ENCODE results near the gene CCNB3.
"Not testable (repeated sequence)": the region's sequence is repeated elsewhere in the genome, so short reads cannot be mapped to it uniquely, and the experiment has no call there.

CCNB3 gene

DNA sequence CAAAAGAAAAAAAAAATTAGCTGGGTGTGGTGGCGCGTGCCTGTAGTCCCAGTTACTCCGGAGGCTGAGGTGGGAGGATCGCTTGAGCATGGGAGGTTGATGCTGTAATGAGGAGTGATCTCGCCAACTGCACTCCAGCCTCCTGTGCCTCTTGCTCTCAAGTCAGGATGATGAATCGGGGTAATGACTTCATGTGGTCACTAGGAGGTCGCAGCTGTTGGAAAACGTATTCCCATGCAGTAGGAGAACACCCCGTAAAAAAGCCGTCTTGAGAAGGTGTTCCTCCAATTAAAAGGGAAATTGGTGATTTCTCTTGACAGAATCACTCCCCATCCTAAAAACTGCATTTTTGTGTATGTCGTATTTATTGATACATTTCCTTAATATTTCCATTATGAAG, 2.2 kb downstream of the CCNB3 start:
- no peak overlapping the region for H3K4me3 Mint-ChIP-seq
- no peaks in the 10 kb centered on the region for H3K36me3 Mint-ChIP-seq
- no peaks in the 10 kb centered on the region for H3K27me3 Mint-ChIP-seq
- peaks cover 14% of the 10 kb centered on the region for H3K4me1 Mint-ChIP-seq
- H3K9me3 Mint-ChIP-seq, result no peaks in the 10 kb centered on the region
- H3K27ac Mint-ChIP-seq, result no peak overlapping the region

DNA sequence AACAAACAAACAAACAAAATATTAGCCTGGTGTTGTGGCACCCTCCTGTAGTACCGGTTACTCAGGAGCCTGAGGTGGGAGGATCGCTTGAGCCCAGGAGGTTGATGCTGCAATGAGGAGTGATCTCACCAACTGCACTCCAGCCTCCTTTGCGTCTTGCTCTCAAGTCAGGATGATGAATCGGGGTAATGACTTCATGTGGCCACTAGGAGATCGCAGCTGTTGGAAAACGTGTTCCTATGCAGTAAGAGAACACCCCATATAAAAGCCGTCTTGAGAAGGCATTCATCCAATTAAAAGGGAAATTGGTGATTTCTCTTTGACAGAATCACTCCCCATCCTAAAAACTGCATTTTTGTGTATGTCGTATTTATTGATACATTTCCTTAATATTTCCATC, 6.9 kb downstream of the CCNB3 start:
- Mint-ChIP-seq H3K27me3 (no peaks in the 10 kb centered on the region), H3K4me3 (no peak overlapping the region), H3K4me1 (no peaks in the 10 kb centered on the region), H3K27ac (no peak overlapping the region), H3K36me3 (no peaks in the 10 kb centered on the region), H3K9me3 (no peaks in the 10 kb centered on the region)

DNA sequence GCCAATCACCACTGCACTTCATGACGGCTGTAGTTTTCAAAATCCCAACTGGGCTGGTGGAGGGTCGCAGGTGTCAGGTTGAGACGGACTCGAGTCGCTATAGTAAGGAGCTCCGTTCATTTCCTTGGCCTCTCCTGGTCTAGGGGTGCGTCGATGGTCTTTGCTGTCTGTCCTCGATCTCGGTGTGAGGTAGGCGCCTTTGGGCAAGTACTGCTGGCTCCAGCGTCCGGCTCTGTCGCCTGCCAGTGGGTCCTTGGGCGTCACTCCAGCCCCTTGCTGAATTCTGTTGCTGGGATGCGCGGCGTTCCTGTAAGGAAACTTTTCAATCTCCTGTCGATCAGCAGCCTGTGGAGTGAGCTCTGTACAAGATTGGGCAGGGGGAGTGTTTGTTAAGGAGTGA, 76.7 kb downstream of the CCNB3 start:
- Mint-ChIP-seq H3K4me1 (no peaks in the 10 kb centered on the region), H3K9me3 (no peaks in the 10 kb centered on the region), H3K27ac (no peak overlapping the region), H3K36me3 (no peaks in the 10 kb centered on the region), H3K27me3 (no peaks in the 10 kb centered on the region), H3K4me3 (no peak overlapping the region)

DNA sequence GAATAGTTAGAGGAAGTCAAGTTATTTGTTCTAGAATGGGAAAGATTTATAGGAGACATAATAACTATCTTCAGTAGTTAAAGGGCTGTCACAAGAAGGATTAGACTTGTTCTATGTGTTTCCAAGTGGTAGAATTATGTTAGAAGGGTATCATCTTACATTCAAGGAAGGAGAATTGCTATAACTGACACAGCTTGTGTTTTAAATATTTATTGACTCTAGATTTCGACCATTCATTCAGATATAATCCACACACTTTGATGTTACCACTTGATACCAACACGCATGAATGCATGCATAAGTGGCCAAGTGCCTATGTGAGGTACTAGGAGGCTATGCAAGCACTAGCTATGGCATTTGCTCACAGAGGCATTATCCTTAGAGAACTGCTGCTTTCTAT, 122.7 kb downstream of the CCNB3 start:
- Mint-ChIP-seq H3K9me3 (no peaks in the 10 kb centered on the region), H3K36me3 (no peaks in the 10 kb centered on the region), H3K27ac (no peak overlapping the region)

DNA sequence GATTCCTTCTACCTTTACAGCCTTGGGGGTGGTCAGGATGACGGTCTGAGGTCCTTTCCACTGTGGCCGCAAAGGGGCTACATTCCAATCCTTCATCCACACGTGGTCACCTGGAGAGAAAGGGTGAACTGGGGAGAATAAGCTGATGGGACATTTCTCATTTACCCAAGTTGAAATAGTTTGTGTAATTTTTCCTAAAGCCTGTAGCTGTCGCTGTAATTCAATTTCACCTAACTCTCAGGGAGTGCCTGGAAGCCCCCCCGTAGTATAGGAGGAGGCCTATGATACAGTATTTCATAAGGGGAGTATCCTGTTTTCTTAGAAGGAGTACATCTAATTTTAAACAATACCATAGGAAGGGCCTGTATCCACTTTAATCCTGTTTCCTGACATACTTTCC, 128.1 kb downstream of the CCNB3 start:
- not testable (repeated sequence) for H3K27me3 Mint-ChIP-seq, H3K4me1 Mint-ChIP-seq, H3K9me3 Mint-ChIP-seq, H3K36me3 Mint-ChIP-seq, H3K27ac Mint-ChIP-seq, H3K4me3 Mint-ChIP-seq

More for the DNA sequence above, 122.7 kb downstream of the CCNB3 start:
- Mint-ChIP-seq H3K4me1 (no peaks in the 10 kb centered on the region), H3K4me3 (no peak overlapping the region), H3K27me3 (no peaks in the 10 kb centered on the region)

DNA sequence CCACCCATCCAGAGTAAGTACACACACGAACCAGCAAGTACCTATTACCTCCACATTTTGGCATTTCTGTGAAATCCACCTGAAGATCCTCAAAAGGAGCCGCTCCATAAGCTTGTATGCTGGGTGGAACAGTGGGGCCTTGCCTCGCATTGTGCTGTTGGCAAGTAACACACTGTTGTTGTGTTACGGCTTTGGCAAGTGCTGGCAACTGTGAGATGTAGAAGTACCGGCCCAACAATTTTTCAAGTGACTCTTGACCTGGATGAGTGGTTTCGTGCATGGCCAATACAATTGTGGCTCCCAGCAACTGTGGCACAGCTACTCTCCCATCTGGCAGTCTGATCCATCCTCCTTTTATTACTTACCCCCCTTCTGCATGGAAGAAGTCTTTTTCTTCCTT, 128.7 kb downstream of the CCNB3 start:
- H3K9me3 Mint-ChIP-seq, result no peaks in the 10 kb centered on the region
- no peaks in the 10 kb centered on the region for H3K36me3 Mint-ChIP-seq
- H3K27ac Mint-ChIP-seq, result no peak overlapping the region
- H3K27me3 Mint-ChIP-seq, result no peaks in the 10 kb centered on the region
- no peak overlapping the region for H3K4me3 Mint-ChIP-seq
- no peaks in the 10 kb centered on the region for H3K4me1 Mint-ChIP-seq

DNA sequence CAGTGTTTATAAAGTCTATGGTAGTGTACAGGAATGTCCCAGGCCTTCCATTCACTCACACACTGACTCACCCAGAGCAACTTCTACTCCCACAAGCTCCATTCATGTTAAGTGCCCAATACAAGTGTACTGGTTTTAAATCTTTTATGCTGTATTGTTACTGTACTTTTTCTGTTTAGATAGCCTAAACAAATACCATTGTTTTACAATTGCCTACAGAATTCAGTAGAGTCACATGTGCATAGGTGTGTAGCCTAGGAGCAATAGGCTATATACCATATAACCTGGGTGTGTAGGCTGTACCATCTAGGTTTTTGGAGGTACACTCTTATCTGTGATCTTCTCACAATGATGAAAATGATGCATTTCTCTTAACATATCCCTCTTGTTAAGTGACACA, 139.4 kb downstream of the CCNB3 start:
- H3K36me3 Mint-ChIP-seq, result no peaks in the 10 kb centered on the region
- H3K27me3 Mint-ChIP-seq, result no peaks in the 10 kb centered on the region
- H3K4me3 Mint-ChIP-seq, result no peak overlapping the region
- no peaks in the 10 kb centered on the region for H3K9me3 Mint-ChIP-seq
- no peaks in the 10 kb centered on the region for H3K4me1 Mint-ChIP-seq
- H3K27ac Mint-ChIP-seq, result no peak overlapping the region

DNA sequence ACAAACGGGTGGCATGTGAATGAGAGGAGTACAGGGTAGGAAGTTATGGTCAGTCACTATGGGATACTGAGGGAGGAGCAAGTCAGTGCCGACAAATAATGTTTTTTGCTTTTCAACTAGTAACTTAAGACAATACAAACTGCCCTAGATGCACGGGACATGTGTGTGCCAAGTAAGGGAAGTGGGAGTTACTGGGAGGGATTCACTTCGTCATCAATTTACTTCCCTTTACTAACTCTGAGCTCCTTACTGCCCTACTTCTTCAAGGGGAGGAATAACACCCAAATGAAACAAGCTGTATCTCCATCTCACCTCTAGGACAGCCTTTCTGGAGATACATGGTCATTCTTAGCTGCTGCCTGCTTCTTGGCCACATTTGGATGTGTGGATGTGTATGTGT, 168.4 kb downstream of the CCNB3 start:
- H3K36me3 Mint-ChIP-seq, result no peaks in the 10 kb centered on the region
- H3K9me3 Mint-ChIP-seq, result no peaks in the 10 kb centered on the region
- no peak overlapping the region for H3K4me3 Mint-ChIP-seq
- H3K4me1 Mint-ChIP-seq, result no peaks in the 10 kb centered on the region
- no peaks in the 10 kb centered on the region for H3K27me3 Mint-ChIP-seq
- no peak overlapping the region for H3K27ac Mint-ChIP-seq

DNA sequence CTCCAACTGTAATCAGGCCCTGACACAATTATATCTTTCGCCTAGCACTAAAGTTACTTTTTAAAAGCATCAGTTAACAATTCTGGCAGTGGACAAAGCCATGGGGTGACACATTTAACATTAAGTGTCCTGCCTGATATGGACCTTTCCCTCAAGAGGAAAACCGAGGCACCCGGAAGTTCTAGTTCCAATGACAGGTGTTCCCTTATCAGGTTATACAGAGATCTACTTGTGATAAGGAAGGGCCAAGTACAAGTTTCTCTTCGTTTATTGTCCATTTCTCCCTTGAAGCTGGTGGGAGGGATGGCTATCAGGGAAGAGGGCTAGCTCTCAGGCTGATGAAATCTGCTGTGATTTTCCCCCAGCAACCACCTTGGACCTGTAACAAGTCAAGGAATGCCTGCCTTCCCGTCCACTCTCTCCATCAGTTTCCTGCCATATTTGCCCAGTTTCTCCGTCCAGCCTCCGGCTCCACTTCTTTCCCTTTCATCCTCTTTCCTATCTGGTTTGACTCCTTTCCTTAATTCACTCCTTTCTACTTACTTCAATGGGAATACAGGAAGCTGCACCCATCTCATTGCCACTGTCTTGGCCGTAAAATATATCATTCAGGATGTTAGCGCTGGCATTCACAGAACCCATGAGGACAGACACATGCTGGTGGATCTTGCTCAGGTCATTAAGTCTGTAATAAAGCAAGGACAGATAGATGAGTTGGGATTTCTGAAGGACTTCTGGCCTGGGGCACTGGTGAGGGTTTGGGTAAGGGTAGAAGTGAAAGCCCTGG, 171.1 kb downstream of the CCNB3 start:
- Mint-ChIP-seq H3K36me3 (no peaks in the 10 kb centered on the region), H3K27ac (no peak overlapping the region), H3K4me3 (no peak overlapping the region), H3K9me3 (no peaks in the 10 kb centered on the region), H3K27me3 (no peaks in the 10 kb centered on the region), H3K4me1 (no peaks in the 10 kb centered on the region)

DNA sequence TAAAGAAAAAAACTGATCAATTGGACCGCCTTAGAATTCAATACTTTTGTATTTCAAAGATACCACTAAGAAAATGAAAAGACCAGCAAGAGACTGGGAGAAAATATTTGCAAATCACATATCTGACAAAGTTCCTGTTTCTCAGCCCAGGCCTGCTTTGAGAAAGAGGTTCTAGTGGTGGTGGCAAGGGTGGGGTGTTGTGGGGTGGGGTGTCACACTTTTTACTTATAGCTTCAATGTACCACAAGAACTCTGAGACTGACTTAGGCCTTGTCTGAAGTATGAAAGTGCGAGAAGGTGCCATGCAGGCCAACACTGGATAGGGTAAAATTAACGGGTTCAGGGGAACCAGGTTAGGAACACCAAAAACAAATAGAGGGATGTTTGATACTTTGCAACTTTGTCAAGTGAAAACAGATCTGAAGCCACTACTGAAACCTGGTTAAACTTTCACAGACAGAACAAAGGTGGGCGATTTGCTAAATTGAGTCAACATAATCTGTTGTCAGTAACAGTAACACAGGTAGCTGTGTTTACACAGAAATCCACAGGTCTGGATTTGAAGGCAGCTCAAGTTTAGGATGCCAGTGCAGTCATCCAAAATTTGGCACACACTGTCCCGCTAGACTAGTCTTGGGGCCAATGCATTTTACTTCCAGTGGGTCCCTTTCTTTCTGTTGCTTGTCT, 177.3 kb downstream of the CCNB3 start:
- no peak overlapping the region for H3K27ac Mint-ChIP-seq
- no peaks in the 10 kb centered on the region for H3K36me3 Mint-ChIP-seq
- H3K4me3 Mint-ChIP-seq, result no peak overlapping the region
- no peaks in the 10 kb centered on the region for H3K9me3 Mint-ChIP-seq
- H3K27me3 Mint-ChIP-seq, result no peaks in the 10 kb centered on the region
- no peaks in the 10 kb centered on the region for H3K4me1 Mint-ChIP-seq

DNA sequence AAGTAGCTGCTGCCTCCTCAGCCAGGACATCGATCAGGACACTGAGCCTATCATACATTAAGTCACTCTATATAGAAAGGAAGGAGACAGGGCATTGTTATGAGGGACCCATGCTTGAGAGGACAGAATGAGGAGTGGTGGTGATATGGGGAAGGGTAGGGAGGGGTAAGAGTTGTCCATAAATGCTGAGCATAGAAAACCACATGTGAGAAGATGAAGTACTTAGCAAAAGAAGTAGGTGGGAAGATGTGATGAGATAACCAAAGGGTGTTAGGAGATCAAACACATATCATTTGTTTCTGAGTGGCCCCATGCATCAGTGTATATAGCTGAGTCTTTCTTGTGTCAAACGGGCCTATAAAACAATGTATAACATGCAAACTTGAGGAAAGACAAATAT, 182.0 kb downstream of the CCNB3 start:
- H3K9me3 Mint-ChIP-seq, result no peaks in the 10 kb centered on the region
- no peak overlapping the region for H3K27ac Mint-ChIP-seq
- no peak overlapping the region for H3K4me3 Mint-ChIP-seq
- no peaks in the 10 kb centered on the region for H3K4me1 Mint-ChIP-seq
- H3K27me3 Mint-ChIP-seq, result no peaks in the 10 kb centered on the region
- no peaks in the 10 kb centered on the region for H3K36me3 Mint-ChIP-seq

DNA sequence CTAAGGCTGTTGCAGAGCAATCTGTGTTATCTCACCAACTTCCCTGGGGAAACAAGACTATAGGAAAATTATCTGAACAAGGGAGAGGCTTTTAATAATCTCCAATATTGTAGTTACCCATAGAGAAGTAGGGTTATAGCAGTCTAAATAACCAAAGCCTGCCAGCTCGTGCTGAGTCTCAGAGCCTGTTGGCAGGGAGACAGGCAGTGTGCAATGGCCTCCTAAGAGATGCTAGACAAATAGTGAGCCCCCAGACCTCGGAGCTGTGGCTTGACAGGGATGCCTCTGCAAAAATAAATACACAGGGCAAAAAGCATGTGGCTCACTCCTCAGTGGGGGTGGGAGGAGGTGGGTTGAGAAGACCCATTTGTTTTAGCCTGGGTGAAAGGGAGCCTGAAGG, 189.3 kb downstream of the CCNB3 start:
- H3K4me3 Mint-ChIP-seq, result no peak overlapping the region
- H3K4me1 Mint-ChIP-seq, result no peaks in the 10 kb centered on the region
- H3K36me3 Mint-ChIP-seq, result no peaks in the 10 kb centered on the region
- H3K27ac Mint-ChIP-seq, result no peak overlapping the region
- no peaks in the 10 kb centered on the region for H3K9me3 Mint-ChIP-seq
- H3K27me3 Mint-ChIP-seq, result no peaks in the 10 kb centered on the region

Data from activated naive CD4-positive, alpha-beta T cell treated with anti-CD3 and anti-CD28 coated beads, Interleukin-2, amount 50 U/mL, for 24 hours (primary cell).